ENCODE results near the gene TRIP12. TPM values are rescaled to one million over a fixed set of nuclear protein-coding genes. Genes with fewer than 3 reads are reported as not detected.
"Not testable (repeated sequence)": the region's sequence is repeated elsewhere in the genome, so short reads cannot be mapped to it uniquely, and the experiment has no call there.

Gene TRIP12
- total RNA-seq, 1 experiment from 2014 or later = 368 TPM

DNA sequence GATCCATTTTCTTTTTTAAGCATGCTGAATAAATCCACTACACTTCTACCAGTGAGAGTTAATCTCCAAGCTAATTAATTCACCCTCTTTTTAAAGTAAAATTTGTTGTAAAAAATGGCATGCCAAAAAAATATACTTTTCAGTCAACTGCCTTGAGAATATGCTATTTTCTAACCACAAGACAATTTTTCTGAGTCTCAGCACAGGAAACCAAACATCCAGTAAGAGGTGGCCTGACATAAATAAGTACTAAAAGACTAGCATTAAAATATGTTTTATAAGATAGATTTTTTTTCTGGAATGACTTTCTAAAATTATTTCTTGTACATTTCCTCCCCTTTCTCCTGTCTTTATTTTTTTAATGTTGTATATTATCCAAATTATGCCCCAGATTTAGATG lies 3.4 kb upstream of the TRIP12 start:
- intact Hi-C loops (cut with micrococcal nuclease; ENCODE audit: unreplicated experiment) = no loop called here
- no peak overlapping the region for H3K4me3 ChIP-seq (ENCODE audit: low read depth in 2 of 2, low read length in 2 of 2)
- DNase-seq (ENCODE audit: low read depth, low spot score) (no peak), ATAC-seq (no peak)
- H3K9me3 ChIP-seq (ENCODE audit: control insufficient read depth, insufficient read depth, low read depth, low read length) = no peaks in the 10 kb centered on the region
- H3K36me3 ChIP-seq (ENCODE audit: control insufficient read depth, insufficient read depth, low read length) = peaks cover 12% of the 10 kb centered on the region; the same call in 1 of the 2 replicates
- no TSS peak for BruUV-seq (replicated peaks)
- peaks cover 20% of the 10 kb centered on the region for H3K4me1 ChIP-seq (ENCODE audit: control insufficient read depth, insufficient read depth, low read length)
- POLR2A ChIA-PET = interaction anchor here (0.6 kb wide), 1 partner anchor 251 kb away, joined by 8 read pairs; no protein-coding TSS in a partner anchor
- no peaks in the 10 kb centered on the region for H3K27me3 ChIP-seq (ENCODE audit: control insufficient read depth, insufficient read depth, low read length)
- CTCF ChIA-PET = no interaction called here
- H3K27ac ChIP-seq (ENCODE audit: low read length) = no peak overlapping the region; the same call in 1 of the 2 replicates
- TF ChIP-seq SIN3A (IDR thresholded peaks at IDR 0.05; ENCODE audit: borderline replicate concordance, insufficient read depth, low read depth, low read length) (no peak), POLR2AphosphoS5 (IDR thresholded peaks at IDR 0.05; ENCODE audit: low read depth, low read length) (no peak), TCF7L2 (IDR thresholded peaks at IDR 0.05; ENCODE audit: low read depth, low read length) (no peak)
- TF ChIP-seq, protein P1, sequence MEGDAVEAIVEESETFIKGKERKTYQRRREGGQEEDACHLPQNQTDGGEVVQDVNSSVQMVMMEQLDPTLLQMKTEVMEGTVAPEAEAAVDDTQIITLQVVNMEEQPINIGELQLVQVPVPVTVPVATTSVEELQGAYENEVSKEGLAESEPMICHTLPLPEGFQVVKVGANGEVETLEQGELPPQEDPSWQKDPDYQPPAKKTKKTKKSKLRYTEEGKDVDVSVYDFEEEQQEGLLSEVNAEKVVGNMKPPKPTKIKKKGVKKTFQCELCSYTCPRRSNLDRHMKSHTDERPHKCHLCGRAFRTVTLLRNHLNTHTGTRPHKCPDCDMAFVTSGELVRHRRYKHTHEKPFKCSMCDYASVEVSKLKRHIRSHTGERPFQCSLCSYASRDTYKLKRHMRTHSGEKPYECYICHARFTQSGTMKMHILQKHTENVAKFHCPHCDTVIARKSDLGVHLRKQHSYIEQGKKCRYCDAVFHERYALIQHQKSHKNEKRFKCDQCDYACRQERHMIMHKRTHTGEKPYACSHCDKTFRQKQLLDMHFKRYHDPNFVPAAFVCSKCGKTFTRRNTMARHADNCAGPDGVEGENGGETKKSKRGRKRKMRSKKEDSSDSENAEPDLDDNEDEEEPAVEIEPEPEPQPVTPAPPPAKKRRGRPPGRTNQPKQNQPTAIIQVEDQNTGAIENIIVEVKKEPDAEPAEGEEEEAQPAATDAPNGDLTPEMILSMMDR (IDR thresholded peaks at IDR 0.05) = no peak
- TF ChIP-seq, protein P2, sequence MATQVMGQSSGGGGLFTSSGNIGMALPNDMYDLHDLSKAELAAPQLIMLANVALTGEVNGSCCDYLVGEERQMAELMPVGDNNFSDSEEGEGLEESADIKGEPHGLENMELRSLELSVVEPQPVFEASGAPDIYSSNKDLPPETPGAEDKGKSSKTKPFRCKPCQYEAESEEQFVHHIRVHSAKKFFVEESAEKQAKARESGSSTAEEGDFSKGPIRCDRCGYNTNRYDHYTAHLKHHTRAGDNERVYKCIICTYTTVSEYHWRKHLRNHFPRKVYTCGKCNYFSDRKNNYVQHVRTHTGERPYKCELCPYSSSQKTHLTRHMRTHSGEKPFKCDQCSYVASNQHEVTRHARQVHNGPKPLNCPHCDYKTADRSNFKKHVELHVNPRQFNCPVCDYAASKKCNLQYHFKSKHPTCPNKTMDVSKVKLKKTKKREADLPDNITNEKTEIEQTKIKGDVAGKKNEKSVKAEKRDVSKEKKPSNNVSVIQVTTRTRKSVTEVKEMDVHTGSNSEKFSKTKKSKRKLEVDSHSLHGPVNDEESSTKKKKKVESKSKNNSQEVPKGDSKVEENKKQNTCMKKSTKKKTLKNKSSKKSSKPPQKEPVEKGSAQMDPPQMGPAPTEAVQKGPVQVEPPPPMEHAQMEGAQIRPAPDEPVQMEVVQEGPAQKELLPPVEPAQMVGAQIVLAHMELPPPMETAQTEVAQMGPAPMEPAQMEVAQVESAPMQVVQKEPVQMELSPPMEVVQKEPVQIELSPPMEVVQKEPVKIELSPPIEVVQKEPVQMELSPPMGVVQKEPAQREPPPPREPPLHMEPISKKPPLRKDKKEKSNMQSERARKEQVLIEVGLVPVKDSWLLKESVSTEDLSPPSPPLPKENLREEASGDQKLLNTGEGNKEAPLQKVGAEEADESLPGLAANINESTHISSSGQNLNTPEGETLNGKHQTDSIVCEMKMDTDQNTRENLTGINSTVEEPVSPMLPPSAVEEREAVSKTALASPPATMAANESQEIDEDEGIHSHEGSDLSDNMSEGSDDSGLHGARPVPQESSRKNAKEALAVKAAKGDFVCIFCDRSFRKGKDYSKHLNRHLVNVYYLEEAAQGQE (IDR thresholded peaks at IDR 0.05; ENCODE audit: insufficient read depth in 1 of 2, low read depth in 2 of 2, low read length in 1 of 2) = no peak
- in situ Hi-C loops (cut with HindIII; ENCODE audit: low pct_unique_long_range_greater_than_20kb, low sequenced_read_pairs) = no loop called here

DNA sequence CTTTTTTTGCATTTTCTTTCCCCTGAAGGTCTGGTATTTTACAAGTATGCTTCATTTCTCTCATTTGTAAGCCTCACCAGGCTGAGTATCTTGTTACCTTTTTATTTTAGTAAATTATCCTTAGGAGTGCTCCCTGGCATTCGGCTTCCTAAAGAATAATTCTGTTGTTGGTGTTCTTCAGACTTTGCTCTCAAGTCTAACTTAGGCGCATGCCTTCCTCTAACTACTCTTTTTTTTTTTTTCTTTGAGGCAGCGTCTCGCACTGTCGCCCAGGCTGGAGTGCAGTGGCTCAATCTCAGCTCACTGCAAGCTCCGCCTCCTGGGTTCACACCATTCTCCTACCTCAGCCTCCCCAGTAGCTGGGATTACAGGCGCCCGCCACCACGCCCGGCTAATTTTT lies 2.7 kb upstream of the TRIP12 start:
- H3K27ac ChIP-seq (ENCODE audit: low read length) = peak overlapping the region; percentile 94
- DNase-seq (ENCODE audit: low read depth, low spot score); H3K9me3 ChIP-seq (ENCODE audit: control insufficient read depth, insufficient read depth, low read depth, low read length); BruUV-seq (replicated peaks); intact Hi-C loops (cut with micrococcal nuclease; ENCODE audit: unreplicated experiment); CTCF ChIA-PET; in situ Hi-C loops (cut with HindIII; ENCODE audit: low pct_unique_long_range_greater_than_20kb, low sequenced_read_pairs); H3K4me3 ChIP-seq (ENCODE audit: low read depth in 2 of 2, low read length in 2 of 2); H3K27me3 ChIP-seq (ENCODE audit: control insufficient read depth, insufficient read depth, low read length); ATAC-seq: not testable (repeated sequence)
- POLR2A ChIA-PET = interaction anchor here (0.6 kb wide), 1 partner anchor 252 kb away, joined by 8 read pairs; no protein-coding TSS in a partner anchor
- peaks cover 12% of the 10 kb centered on the region; the same call in 1 of the 2 replicates for H3K36me3 ChIP-seq (ENCODE audit: control insufficient read depth, insufficient read depth, low read length)
- H3K4me1 ChIP-seq (ENCODE audit: control insufficient read depth, insufficient read depth, low read length) = peaks cover 20% of the 10 kb centered on the region
